Measurements from ENCODE around the gene GARIN5B. TPM values are rescaled to one million over a fixed set of nuclear protein-coding genes. Genes with fewer than 3 reads are reported as not detected.

Gene GARIN5B
- total and polyA plus RNA-seq, 2 of the 8 experiments (the other 6 are each of a cell fraction or from before 2014, with no cell fraction given): 0.03 TPM; not detected in 1

GRCh38 chr19:55345101-55345817, 17.8 kb downstream of the GARIN5B start (continued):
- TF ChIP-seq TAF7 (optimal IDR thresholded peaks at IDR 0.05; ENCODE audit: borderline replicate concordance, low read depth, low read length) (no peak), SIN3A (conservative IDR thresholded peaks at IDR 0.05 in 1 of 2, IDR thresholded peaks at IDR 0.05 in 1 of 2; ENCODE audit: low read depth in 1 of 2, low read length in 2 of 2) (no peak), SP1 (IDR thresholded peaks at IDR 0.05; ENCODE audit: low read depth, low read length) (no peak), CBX8 (IDR thresholded peaks at IDR 0.05; ENCODE audit: borderline replicate concordance, low read depth, low read length) (no peak), ASH2L (IDR thresholded peaks at IDR 0.05; ENCODE audit: low read length) (no peak)

All from H1 (cell line).